ENCODE results near the gene SH2B3. TPM values are rescaled to one million over a fixed set of nuclear protein-coding genes. Genes with fewer than 3 reads are reported as not detected.

Gene SH2B3
- total RNA-seq, 2 experiments from 2014 or later: 25.8 to 51.3 TPM

GRCh38 chr12:111494676-111495075 is 89.0 kb downstream of the SH2B3 start:
- Histone ChIP-seq H3K9me3 (ENCODE audit: low read length) (no peaks in the 10 kb centered on the region), H3K9me2 (ENCODE audit: insufficient read depth, low read length) (no peaks in the 10 kb centered on the region), H2AFZ (ENCODE audit: low read length) (no peak overlapping the region), H3K36me3 (ENCODE audit: insufficient read depth, low read length) (peaks cover 82% of the 10 kb centered on the region), H3K27ac (ENCODE audit: low read depth, low read length, poor library complexity, severe bottlenecking) (no peak overlapping the region), H3K79me2 (ENCODE audit: insufficient read depth, low read depth, low read length) (no peaks in the 10 kb centered on the region), H3K4me2 (ENCODE audit: low read length) (no peak overlapping the region), H3K4me1 (ENCODE audit: insufficient read depth, low read length, poor library complexity, severe bottlenecking) (peaks cover 4% of the 10 kb centered on the region), H4K20me1 (ENCODE audit: insufficient read depth, low read length) (no peaks in the 10 kb centered on the region), H3K4me3 (ENCODE audit: low read depth, low read length, poor library complexity, severe bottlenecking) (no peak overlapping the region)
- ChIA-PET CTCF (ENCODE audit: unreplicated experiment) (no interaction called here), POLR2A (interaction anchor here (0.6 to 1.1 kb wide), 2 partner anchors 16 to 317 kb away, joined by 3 to 8 read pairs; no protein-coding TSS in a partner anchor)
- TF ChIP-seq CTCF (conservative IDR thresholded peaks at IDR 0.05; ENCODE audit: low read length) (no peak), EZH2phosphoT487 (IDR thresholded peaks at IDR 0.05; ENCODE audit: borderline replicate concordance, low read depth, low read length) (no peak)
- DNase-seq (ENCODE audit: low spot score): no peak
- BruUV-seq (replicated peaks): no TSS peak
- intact Hi-C loops (cut with micrococcal nuclease; ENCODE audit: unreplicated experiment): no loop called here

Other genes starting within 250 kb of the SH2B3 start
- gene PHETA1, start 36.8 kb upstream of the SH2B3 start, total RNA-seq (2014; rRNA removed; shearing (Covaris generic)): 0.70 and 0.73 TPM in 2 replicates
- gene PHETA1, start 36.8 kb upstream of the SH2B3 start, total RNA-seq (2022): 2.7 TPM in 2 replicates
- gene ATXN2, start 193.4 kb downstream of the SH2B3 start, total RNA-seq (2014; rRNA removed; shearing (Covaris generic)): 21.2 and 36.1 TPM in 2 replicates
- gene ATXN2, start 193.4 kb downstream of the SH2B3 start, total RNA-seq (2022): 81.4 and 89.0 TPM in 2 replicates